GM19438 (cell line): Measurements from ENCODE around the gene TJP2.

Source experiments
- ATAC-seq: cut with Tn5 transposase; IDR thresholded peaks from one replicate; pipeline ENCODE4 v1.9.1; 2021; ENCODE audit warnings: low read depth; ENCODE audit not compliant: unreplicated experiment

Gene TJP2

DNA sequence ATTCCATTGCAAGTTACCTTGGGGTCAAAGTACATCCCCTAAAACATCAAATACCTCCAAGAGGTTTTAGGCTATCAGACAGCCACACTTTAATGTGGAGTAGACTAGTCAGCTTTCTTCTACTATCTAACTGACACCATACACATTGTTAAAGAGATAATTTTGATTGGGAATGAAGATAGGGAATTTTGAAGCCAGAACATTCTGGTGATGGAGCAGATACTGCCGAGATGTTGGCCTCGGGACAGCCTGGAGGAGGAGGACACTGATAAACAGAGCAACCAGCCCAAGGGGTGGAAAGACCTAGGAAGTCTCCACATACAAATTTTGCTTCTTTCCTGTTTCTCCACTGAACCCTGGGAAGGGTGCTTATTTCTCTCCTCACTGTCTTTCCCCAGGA is 14.9 kb downstream of the TJP2 start:
- no peak for ATAC-seq

DNA sequence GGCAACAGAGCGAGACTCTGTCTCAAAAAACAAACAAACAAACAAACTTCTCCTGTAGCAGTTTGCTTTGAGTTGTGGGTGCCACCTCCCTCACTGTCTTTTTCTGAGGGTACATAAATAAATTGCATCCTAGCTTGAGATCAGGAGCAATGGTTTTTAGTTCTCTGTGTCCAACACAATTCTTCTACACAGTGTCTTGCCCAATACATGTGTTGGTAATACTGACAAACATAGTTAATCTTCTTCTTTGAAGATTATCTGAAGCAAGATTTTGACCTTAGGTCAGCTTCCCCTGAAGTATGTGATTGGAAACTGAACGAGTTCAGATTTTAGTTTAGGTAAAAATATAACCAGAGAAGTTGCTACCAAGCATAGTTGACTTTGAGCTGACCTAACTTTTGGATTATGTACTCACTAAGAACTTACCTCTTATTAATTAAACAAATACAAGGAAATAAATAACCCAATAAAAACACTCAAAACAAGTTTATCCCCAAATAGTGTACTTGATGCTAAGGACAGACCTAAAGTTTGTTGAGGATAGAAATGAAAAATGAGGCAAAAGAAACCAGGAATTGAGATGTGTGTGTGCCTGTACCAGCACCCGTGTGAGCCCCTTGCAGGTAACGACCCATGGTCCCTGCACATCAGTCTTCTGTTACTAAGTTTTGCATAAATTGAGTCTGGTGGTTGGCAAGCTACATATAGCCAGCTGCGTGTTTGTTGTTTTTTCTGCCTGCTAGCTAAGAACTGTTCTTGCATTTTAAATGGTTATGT is 16.2 kb downstream of the TJP2 start:
- ATAC-seq, result peak; percentile 62

DNA sequence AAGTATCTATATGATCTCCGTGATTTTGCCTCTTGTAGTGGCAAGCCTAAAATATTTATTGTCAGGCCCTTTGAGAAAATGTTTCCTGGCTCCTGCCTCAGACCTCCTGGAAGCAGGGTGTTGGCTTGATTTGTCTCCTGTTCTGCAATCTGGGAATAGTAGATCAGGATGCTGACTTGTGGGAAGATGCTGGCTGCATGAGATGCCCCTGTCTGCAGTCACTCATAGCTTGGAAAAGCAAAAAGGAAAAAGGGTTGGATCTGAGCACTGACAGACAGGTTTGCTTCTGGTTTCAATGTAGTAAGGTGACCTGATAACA is 16.7 kb downstream of the TJP2 start:
- ATAC-seq, result no peak

DNA sequence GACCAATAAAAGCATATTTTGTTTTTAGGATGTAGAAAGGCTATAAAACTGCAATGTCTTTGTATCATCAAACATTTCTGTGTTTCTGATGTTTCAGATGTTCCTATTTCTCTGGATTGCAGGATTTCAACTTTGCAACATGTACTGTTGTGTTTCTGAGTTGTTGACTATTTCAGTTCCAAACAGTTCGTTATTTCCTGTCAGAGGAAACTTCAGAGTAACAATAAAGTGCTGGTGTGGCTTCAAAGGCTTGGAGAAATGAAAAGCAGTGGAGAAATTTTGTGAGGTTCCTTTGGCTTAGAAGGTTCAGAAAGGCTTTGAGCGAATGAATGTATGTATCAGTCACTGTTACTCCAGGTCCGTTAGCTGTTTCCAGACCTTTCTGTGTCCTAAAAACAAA is 17.2 kb downstream of the TJP2 start:
- ATAC-seq, result no peak

DNA sequence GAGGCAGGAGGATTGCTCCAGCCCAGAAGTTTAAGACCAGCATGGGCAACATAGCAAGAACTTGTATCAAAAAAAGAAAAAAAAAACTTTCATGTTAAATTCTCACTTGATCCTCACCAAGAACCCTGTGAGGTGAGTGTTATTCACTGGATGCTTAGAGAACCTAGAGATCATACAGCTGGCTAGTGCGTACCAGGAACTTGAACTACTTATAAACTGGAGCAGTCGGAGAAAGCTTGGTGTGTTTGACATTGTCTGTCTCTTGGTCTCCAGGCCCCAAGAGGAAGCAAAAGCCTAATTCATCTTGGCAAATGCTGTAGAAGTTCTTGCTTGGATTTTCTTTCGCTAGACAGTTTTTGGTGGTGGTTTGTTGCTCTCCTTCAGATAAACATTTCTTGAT is 18.1 kb downstream of the TJP2 start:
- no peak for ATAC-seq

DNA sequence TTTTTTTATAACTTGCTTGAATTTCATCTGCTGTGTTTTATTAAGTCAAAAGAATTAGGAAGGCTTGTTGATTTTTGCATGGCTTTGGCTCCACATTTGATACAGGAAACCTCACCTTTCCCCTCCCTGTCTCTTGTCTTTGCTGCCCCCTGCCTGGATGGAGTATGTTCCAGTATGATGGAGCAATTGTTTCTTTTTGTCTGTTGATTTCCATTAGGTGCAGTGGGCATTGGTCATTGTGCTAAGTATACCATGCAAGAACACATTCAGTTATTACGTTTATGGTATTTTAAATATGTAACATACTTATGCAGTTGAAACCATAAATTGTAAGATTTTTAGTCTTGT is 19.6 kb downstream of the TJP2 start:
- no peak for ATAC-seq

DNA sequence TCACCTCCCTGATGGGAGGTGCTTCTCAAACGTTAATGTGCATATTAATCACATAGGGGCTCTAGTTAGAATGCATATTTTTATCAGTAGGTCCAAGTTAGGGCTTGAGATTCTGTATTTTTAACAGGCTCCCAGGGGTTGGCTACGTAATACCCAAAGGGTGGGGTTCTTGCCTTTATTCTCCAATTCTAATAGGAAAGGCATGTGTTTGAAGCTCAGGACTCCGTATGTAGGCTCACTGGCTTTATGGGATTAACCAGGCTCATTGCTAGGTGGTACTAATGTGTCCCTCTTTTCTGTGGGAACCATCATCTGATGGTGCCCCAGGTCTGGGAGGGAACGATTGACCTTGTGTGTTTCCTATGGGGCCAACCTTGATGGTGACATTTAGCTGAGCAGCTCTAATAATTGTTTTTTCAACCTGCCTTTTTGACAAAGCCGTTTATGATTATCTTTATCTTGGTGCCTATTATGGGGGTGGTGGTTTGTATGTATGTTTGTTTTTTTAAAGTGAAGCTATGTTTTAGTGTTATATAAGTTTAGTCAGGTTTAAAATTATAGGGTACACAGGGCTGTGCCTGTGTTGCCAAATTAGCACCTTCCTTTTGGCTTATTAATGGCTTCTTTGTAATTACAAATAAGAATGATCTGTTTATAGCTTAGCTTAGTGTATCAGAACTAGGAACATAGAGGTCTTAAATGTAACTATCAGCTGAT is 20.8 kb downstream of the TJP2 start:
- ATAC-seq, result no peak

DNA sequence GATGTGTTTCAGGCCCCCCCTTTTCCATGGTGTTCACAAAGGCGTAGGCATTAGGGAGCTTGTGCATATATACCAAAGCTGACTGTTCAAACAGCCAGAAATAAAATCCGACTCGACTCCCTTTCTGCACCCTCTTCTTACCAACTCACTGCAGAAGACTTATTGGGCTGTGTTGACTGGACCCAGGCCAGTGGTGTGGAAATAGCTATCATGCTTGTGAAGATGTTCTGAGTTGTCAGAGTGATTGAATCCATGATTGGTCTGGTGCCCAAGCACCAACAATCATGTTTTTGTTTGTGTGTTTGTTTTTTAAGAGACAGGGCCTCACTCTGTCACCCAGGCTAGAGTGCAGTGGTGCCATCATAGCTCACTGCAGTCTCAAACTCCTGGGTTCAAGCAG is 21.6 kb downstream of the TJP2 start:
- no peak for ATAC-seq

DNA sequence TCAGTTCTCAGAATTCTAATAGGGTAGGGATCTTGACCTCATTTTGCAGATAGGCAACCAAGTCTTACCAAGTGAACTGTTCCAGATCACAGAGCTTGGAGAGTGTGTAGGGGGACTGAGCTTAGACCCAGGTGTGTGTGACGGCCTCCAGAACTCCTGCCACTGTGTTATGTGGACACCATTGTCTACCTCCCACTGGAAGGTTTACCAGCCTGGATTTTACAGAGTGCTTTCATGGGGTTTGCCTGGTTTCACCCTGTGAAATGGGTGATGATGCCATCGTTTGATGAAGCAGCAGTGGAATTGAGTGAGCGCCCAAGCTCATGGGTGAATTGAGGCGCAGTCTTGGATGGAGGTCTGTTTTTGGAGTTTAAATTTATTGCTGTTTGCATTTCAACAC is 23.6 kb downstream of the TJP2 start:
- no peak for ATAC-seq

DNA sequence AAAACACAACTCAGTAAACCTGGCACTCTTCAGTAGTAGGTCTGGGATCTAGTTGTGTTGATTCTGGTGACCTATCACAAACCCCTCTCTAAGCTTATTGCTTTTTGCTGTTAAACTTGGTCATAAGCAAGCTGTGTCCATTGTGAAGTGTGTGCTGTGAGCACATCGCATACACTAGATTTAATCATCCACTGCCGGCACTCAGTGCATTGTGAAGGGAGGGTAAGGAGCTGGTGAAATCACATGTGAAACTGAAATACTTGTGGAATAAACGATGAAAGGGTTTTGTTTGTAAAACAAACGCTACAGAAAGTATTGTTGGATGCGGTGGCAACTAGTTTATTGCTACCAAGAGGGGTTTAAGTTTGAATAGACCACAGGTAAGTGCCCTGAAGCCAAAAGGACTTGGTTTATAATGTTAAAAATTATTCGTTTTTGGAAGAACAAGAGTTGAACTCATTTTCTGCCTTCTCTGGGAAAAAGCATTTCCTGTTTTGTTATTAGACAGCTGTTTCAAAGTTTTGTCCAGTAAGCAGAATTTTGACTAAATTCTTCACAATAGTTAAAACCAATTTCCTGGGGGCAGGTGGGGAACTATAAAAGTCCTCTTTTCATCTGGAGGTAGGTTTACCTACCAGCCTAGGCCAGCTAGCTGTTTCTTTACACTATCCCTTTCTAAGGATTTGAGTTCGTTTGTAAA is 24.6 kb downstream of the TJP2 start:
- ATAC-seq, result no peak

DNA sequence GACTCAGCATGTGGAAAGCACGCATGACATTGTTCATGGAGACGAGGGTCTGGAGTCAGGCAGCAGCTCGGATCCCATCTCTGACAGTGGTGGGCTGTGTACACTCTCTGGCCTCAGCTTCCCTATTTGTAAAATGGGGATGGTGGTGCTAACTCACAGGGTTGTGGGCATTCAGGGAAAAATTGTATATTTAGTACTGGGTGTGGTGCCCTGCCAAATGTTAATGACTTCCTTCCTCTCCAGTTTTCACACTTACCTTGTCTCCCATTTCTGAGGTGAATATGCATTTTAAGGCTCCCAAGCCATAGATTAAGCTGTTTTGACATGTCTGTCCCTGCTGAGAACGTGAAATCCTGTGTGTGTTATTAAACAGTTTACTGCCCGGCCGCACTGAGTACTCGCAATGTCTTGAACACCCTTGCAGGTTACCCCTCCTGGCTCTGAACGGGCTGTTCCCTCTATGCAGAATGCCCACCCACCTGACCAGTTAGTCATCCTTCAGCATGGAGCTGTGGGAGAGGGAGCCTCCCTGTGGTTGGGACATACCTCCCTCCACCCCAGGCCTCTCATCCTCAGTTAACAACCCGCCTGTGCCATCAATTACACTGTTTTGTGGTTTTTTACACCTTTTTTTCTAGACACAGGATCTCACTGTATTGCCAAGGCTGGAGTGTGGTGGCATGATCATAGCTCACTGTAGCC is 25.8 kb downstream of the TJP2 start:
- no peak for ATAC-seq

DNA sequence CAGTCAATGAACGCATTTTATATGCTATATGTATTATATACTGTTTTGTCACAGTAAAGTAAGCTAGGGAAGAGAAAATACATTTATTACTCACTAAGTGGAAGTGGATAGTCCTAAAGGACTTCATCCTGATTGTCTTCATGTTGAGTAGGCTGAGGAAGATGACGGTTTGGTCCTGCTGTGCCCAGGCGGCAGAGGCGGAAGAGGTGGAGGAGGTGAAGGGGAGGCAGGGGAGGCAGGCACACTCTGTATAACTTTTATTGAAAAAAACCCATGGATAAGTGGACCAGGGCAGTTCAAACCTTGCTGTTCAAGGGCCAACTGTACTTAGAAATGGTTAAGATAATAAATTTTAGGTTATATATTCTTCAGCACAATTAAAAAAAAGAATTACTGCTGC is 28.5 kb downstream of the TJP2 start:
- ATAC-seq, result no peak

DNA sequence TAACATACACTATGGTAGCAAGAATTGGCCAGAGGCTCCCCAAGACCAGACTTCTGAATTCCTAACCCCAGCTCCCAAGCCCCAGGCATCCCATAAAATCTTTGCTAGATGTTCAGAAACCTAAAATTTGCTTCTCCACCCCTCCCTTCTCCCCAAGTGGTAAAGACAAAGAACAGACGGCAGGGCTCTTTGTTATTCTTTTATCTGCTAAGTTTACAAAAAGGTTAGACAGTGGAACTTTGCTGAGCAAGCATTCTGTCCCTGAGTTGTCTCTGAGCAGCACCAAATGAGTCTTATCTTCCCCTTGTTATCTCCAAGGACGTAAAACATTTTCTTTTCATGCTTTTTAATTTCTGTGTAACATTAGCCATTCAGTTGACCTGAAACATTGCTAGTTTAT is 30.2 kb downstream of the TJP2 start:
- ATAC-seq, result no peak

DNA sequence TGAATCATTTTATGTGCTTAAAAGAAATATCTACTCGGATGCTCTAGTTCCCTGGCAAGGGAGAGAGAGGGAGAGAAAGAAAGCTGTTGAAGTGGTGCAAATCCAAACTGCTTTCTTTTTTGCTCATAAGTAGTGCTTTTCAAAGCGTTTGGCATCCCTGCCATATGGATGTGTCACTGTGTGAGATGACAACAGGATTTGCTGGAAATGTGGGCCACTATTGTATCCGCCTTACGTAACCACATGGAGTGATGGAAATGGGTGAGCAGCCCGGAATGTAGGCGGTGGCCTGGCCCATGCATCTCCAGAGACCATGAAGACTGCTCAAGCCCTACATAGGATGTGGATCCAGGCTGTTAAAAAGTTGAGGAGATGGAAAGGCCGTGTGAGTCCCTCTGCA is 30.8 kb downstream of the TJP2 start:
- ATAC-seq, result no peak

DNA sequence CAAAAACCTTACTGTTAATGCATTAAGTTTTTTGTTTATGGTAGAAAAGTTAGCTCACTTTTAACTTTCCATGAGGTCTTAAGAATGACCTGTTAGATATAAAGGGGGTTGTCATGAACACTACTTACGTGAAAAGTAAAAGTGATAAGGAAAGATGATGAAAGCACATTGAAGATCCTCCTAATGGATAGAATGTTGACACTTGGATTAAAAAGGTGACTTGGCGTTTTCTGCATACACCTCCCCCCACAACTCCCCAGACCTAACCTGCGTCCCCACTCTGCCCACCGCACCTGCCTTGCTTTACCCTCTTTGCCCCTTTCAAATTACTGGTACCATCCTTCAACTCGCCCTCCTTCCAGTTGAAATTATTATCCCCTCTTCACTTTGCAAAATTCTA is 32.0 kb downstream of the TJP2 start:
- no peak for ATAC-seq

DNA sequence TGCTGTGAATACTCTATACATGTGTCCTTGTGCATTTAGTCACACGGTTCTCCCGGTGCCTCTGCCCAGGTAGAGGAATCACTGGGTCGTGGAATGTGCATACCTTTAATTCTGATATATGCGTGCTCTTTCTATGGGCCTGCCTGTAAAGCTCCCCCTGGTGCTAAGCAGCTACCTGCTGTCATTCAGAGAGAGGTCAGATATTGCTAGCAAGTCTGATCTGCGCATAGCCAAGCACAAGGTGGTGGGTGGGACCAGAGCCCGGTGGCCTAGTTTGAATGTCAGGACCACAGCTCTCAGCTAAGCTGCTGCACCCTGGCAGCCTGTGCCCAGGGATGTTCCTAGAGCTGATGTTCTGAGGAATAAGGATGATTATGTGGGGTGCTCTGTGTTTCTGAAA is 33.4 kb downstream of the TJP2 start:
- ATAC-seq, result no peak

DNA sequence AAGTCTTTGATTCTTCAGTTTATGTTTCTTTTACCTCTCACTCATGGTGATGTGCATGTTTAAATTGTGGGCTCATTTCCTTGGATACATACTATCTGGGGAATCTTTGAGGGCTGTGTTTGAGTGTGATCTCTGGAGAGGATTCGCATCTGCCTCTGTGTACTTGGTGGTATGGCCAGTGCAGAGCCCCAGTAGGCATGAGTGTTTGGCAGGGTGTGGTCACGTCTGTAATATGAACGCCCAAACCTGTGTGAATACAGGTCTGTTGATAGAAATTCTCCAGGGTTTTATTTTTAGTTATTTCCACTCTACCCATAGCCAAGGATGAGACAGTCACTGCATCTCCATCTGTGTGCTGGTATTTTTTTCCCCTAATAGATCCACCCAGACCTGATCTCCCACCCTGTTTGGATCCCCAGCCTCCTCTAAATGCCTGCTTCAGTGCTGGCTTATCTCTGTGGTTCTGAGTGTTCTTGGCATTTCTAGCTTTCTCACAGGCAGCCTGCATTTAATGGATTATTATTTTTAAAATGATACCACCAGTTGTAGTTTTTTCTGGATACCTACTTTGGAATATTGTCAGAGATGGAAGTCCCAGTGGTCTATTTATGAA is 37.5 kb downstream of the TJP2 start:
- no peak for ATAC-seq

DNA sequence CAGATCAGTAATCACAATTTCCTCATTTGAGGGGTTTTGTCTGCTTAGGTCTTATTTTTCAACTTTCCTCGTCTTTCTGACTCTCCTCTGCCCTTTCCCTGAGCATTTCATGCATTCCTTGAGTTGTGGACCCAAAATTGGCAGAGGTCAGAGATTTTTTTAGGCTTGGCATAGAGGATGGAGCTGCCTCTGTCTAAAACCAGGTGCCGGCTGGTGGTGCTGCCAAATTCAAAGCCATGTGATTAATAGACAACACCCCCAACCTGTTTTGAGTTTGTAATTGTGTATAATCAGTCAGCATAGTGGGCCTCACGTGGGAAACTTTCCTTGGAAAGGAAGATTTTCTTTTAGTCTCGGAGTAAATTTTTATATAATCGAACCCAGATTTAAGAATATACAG is 39.6 kb downstream of the TJP2 start:
- ATAC-seq, result no peak

DNA sequence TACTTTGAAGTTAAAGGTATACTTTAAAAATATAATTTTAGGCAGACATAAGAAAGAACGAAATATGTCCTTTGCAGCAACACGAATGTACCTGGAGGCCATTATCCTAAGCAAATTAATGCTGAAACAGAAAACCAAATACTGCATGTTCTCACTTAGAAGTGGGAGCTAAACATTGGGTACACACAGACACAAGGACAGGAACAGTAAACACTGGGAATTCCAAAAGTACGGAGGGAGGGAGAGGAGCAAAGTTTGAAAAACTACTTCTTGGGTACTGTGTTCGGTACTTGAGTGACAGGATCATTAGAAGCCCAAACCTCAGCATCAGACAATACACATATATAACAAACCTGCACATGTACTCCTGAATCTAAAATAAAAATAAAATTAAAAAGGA is 40.9 kb downstream of the TJP2 start:
- no peak for ATAC-seq

DNA sequence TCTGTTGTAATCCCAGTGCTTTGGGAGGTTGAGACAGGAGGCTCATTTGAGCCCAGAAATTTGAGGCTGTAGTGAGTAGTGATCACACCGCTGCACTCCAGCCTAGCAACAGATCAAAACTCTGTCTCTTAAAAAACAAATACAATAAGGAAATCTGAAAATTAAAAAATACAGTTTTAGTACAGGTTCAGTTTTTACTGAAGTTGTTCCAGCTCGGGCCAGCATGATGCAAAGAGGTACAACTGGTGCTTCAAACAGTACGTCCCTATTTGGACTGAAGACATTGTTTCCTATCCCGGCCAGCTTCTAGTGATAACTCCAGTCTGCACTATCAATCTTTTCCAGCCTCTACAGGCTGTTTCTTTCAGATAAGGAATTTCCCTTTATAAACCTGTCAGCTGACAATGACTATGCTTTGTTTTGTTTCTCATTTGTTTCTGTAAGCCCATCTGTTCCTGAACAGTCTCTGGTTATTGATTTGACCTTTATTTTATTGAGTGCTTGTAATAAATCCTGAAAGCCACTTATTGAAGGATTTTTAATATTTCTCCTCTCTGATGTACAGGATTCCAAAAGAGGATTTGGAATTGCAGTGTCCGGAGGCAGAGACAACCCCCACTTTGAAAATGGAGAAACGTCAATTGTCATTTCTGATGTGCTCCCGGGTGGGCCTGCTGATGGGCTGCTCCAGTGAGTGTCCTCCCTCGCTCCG is 41.9 kb downstream of the TJP2 start:
- no peak for ATAC-seq
